ENCODE data around the gene KRT15. TPM values are rescaled to one million over a fixed set of nuclear protein-coding genes. Genes with fewer than 3 reads are reported as not detected.

KRT15 gene
- total and polyA plus RNA-seq, 9 of the 15 experiments (the other 6 are each of a cell fraction or from before 2014, with no cell fraction given), result 0.28 to 4.4 (median 0.56) TPM

DNA sequence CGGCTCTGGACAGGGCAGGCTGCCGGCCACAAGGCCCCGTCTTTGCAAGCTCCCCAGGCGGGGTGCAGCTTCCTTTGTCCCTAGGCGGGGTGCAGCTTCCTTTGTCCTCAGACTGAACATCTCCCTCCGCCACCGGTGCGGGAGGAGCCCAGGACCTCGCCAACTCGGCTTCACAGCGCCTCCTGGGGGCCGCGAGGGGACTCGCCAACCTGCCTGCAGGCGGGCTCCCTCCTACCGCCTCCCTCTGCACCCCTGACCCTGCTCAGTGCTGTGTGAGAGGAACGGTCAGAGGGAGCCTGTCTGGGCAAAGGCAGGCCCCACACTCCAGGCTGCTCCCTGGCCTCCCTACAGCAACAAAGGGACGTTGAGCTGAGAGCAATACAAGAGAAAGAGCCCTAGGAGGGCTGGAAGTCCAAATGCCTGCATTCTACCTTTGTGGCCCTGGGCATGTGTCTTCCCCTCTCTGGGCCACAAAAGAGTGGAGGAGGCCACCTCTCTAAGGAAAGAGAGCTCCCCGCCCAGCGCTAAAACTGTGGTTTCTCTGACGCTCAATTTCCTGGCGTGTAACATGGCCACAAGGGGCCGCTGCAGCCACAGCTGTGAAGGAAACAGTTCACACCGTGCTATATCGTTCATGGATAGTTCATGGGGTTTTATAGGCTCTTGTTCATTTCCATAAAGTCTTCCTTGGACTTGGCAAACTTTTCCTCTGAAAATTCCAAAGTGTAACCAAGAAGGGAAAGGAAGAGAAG lies 30.3 kb upstream of the KRT15 start (continued):
- TF ChIP-seq, protein P1, sequence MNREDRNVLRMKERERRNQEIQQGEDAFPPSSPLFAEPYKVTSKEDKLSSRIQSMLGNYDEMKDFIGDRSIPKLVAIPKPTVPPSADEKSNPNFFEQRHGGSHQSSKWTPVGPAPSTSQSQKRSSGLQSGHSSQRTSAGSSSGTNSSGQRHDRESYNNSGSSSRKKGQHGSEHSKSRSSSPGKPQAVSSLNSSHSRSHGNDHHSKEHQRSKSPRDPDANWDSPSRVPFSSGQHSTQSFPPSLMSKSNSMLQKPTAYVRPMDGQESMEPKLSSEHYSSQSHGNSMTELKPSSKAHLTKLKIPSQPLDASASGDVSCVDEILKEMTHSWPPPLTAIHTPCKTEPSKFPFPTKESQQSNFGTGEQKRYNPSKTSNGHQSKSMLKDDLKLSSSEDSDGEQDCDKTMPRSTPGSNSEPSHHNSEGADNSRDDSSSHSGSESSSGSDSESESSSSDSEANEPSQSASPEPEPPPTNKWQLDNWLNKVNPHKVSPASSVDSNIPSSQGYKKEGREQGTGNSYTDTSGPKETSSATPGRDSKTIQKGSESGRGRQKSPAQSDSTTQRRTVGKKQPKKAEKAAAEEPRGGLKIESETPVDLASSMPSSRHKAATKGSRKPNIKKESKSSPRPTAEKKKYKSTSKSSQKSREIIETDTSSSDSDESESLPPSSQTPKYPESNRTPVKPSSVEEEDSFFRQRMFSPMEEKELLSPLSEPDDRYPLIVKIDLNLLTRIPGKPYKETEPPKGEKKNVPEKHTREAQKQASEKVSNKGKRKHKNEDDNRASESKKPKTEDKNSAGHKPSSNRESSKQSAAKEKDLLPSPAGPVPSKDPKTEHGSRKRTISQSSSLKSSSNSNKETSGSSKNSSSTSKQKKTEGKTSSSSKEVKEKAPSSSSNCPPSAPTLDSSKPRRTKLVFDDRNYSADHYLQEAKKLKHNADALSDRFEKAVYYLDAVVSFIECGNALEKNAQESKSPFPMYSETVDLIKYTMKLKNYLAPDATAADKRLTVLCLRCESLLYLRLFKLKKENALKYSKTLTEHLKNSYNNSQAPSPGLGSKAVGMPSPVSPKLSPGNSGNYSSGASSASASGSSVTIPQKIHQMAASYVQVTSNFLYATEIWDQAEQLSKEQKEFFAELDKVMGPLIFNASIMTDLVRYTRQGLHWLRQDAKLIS (CRISPR knock-in tag; IDR thresholded peaks at IDR 0.05), result peak; percentile 47; the same call in 1 of the 2 replicates
- TF ChIP-seq BHLHE40 (IDR thresholded peaks at IDR 0.05; ENCODE audit: low read length) (0 out of 2 replicates have a peak, but pooled peaks have one; percentile 30), MAFF (IDR thresholded peaks at IDR 0.05; ENCODE audit: low read length) (no peak), ZNF263 (CRISPR knock-in tag; IDR thresholded peaks at IDR 0.05; ENCODE audit: borderline replicate concordance) (peak; percentile 63; the same call in 1 of the 2 replicates), SIX5 (IDR thresholded peaks at IDR 0.05; ENCODE audit: borderline replicate concordance in 1 of 2, insufficient read depth in 1 of 2, low read depth in 1 of 2, low read length in 2 of 2) (no peak), CREB1 (IDR thresholded peaks at IDR 0.05) (peak; percentile 51), CREB1 (CRISPR knock-in tag; IDR thresholded peaks at IDR 0.05) (peak; percentile 58; the same call in 1 of the 2 replicates), TBL1XR1 (IDR thresholded peaks at IDR 0.05; ENCODE audit: low read length in 2 of 2) (peak in 1 of 2 experiments; percentile 29; a peak in 1 of 4 replicates), GABPB1 (CRISPR knock-in tag; IDR thresholded peaks at IDR 0.05) (0 out of 2 replicates have a peak, but pooled peaks have one; percentile 43), MAZ (CRISPR knock-in tag; conservative IDR thresholded peaks at IDR 0.05 in 1 of 2, IDR thresholded peaks at IDR 0.05 in 1 of 2) (peak; percentile 55 to 64; a peak in 2 of 4 replicates), HEY1 (CRISPR knock-in tag; IDR thresholded peaks at IDR 0.05; ENCODE audit: borderline replicate concordance) (no peak), LCOR (CRISPR knock-in tag; IDR thresholded peaks at IDR 0.05) (no peak), BRD4 (IDR thresholded peaks at IDR 0.05) (0 out of 2 replicates have a peak, but pooled peaks have one; percentile 62), TRIM28 (IDR thresholded peaks at IDR 0.05) (0 out of 2 replicates have a peak, but pooled peaks have one; percentile 25), ZNF253 (CRISPR knock-in tag; conservative IDR thresholded peaks at IDR 0.05) (no peak), ATF1 (CRISPR knock-in tag; IDR thresholded peaks at IDR 0.05) (no peak), ATF1 (tag; IDR thresholded peaks at IDR 0.05) (peak; percentile 65), FIP1L1 (IDR thresholded peaks at IDR 0.05; ENCODE audit: low read depth, low read length, poor library complexity, severe bottlenecking) (no peak)
- TF ChIP-seq, protein P2, sequence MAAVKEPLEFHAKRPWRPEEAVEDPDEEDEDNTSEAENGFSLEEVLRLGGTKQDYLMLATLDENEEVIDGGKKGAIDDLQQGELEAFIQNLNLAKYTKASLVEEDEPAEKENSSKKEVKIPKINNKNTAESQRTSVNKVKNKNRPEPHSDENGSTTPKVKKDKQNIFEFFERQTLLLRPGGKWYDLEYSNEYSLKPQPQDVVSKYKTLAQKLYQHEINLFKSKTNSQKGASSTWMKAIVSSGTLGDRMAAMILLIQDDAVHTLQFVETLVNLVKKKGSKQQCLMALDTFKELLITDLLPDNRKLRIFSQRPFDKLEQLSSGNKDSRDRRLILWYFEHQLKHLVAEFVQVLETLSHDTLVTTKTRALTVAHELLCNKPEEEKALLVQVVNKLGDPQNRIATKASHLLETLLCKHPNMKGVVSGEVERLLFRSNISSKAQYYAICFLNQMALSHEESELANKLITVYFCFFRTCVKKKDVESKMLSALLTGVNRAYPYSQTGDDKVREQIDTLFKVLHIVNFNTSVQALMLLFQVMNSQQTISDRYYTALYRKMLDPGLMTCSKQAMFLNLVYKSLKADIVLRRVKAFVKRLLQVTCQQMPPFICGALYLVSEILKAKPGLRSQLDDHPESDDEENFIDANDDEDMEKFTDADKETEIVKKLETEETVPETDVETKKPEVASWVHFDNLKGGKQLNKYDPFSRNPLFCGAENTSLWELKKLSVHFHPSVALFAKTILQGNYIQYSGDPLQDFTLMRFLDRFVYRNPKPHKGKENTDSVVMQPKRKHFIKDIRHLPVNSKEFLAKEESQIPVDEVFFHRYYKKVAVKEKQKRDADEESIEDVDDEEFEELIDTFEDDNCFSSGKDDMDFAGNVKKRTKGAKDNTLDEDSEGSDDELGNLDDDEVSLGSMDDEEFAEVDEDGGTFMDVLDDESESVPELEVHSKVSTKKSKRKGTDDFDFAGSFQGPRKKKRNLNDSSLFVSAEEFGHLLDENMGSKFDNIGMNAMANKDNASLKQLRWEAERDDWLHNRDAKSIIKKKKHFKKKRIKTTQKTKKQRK (IDR thresholded peaks at IDR 0.05; ENCODE audit: borderline replicate concordance, low read depth, low read length), result no peak
- TF ChIP-seq, protein P3, sequence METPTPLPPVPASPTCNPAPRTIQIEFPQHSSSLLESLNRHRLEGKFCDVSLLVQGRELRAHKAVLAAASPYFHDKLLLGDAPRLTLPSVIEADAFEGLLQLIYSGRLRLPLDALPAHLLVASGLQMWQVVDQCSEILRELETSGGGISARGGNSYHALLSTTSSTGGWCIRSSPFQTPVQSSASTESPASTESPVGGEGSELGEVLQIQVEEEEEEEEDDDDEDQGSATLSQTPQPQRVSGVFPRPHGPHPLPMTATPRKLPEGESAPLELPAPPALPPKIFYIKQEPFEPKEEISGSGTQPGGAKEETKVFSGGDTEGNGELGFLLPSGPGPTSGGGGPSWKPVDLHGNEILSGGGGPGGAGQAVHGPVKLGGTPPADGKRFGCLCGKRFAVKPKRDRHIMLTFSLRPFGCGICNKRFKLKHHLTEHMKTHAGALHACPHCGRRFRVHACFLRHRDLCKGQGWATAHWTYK (CRISPR knock-in tag; IDR thresholded peaks at IDR 0.05), result no peak
